K562 (cell line): ENCODE results near the gene LYPD4. TPM values are rescaled to one million over a fixed set of nuclear protein-coding genes. Genes with fewer than 3 reads are reported as not detected.
A peak's percentile ranks its signal among the peaks of the same experiment; 100 is the strongest.

Experiments used
- ATAC-seq: fragments of 200-7000 bp; cut with Tn5 transposase; 3 replicates; pipeline ENCODE4 v1.9.1; 2020; ENCODE audit warnings: moderate library complexity
- BruUV-seq: library from RNA; stranded (reverse); fragments of 400-500 nt; replicated peaks from 2 replicates; lab custom pipeline; 2021; lab: Mats Ljungman, UMichigan
- CTCF ChIA-PET: fragments of 300-600 bp; formaldehyde crosslinking; extraction: SDS; loops from one replicate; lab custom pipeline; 2021; ENCODE audit warnings: low intra/inter-chr PET ratio; lab: Yijun Ruan, JAX
- POLR2A ChIA-PET: fragments of 300-600, 350-650 bp; sonication (Branson Sonifier 250); formaldehyde crosslinking; extraction: SDS; loops from one replicate; lab custom pipeline; 2021; ENCODE audit warnings: antibody characterized with exemption, inconsistent platforms; lab: Yijun Ruan, JAX
- DNase-seq, 4 experiments: peaks; one replicate each; pipeline versions ENCODE4 v3.0.0 to v3.0.0-alpha.2; 2011 to 2018; ENCODE audit warnings: low spot score in 3 of 4, mixed read lengths in 3 of 4; ENCODE audit errors: extremely low read depth in 1 of 4
- FAIRE-seq: peaks from 2 replicates; lab custom pipeline; 2011; peaks lifted over from hg19 to GRCh38; lab: Jason Lieb, UNC
- H2AFZ ChIP-seq: 2 replicates; pipeline ENCODE4 v1.6.0; 2011; ENCODE audit warnings: low read depth, low read length, control low read depth, inconsistent platforms
- H3K27ac ChIP-seq: fragments of 200-600 bp; 3 replicates; pipeline ENCODE4 v1.8.0; 2011; ENCODE audit warnings: low read depth, mild to moderate bottlenecking, control low read depth, inconsistent platforms, low read length, moderate library complexity, mixed read lengths; ENCODE audit errors: extremely low read depth
- H3K27me3 ChIP-seq, 2 experiments: fragments of 300-600 bp in 1 of 2; 2 replicates in 1 of 2; 3 replicates in 1 of 2; pipeline versions ENCODE4 v1.6.0 to v1.8.0; 2011; ENCODE audit warnings: inconsistent platforms in 2 of 2, low read length in 2 of 2, mild to moderate bottlenecking in 1 of 2, mixed read lengths in 1 of 2, moderate library complexity in 1 of 2; ENCODE audit not compliant: control insufficient read depth in 2 of 2, insufficient read depth in 2 of 2
- H3K36me3 ChIP-seq: fragments of 300-600 bp; 3 replicates; pipeline ENCODE4 v1.8.0; 2011; ENCODE audit warnings: mild to moderate bottlenecking, low read length, inconsistent platforms; ENCODE audit not compliant: control insufficient read depth, insufficient read depth
- H3K4me1 ChIP-seq, 2 experiments: fragments of 200-600 bp in 1 of 2; replicated peaks in 1 of 2; 2 replicates in 1 of 2; 3 replicates in 1 of 2; pipeline versions ENCODE4 v1.5.1 to v1.8.0; 2011; ENCODE audit warnings: inconsistent platforms in 2 of 2, low read length in 2 of 2, mild to moderate bottlenecking in 1 of 2, mixed read lengths in 1 of 2, moderate library complexity in 1 of 2; ENCODE audit not compliant: control insufficient read depth in 2 of 2, insufficient read depth in 2 of 2
- H3K4me2 ChIP-seq: 2 replicates; pipeline ENCODE4 v1.6.1; 2011; ENCODE audit warnings: low read length, control low read depth, inconsistent platforms, mixed read lengths; ENCODE audit not compliant: insufficient read depth
- H3K4me3 ChIP-seq: fragments of 200-600 bp; sonication (generic), shearing (Covaris generic); 2 replicates; pipeline ENCODE4 v1.5.1; 2016; ENCODE audit warnings: control low read depth, inconsistent platforms
- H3K79me2 ChIP-seq: fragments of 200-600 bp; 3 replicates; pipeline ENCODE4 v1.8.0; 2011; ENCODE audit warnings: low read length, inconsistent platforms; ENCODE audit not compliant: control insufficient read depth, insufficient read depth
- H3K9ac ChIP-seq, 2 experiments: 2 replicates each; pipeline versions ENCODE4 v1.6.0 to v1.6.1; 2011; ENCODE audit warnings: low read depth in 2 of 2, low read length in 2 of 2, control low read depth in 1 of 2, inconsistent platforms in 1 of 2, mild to moderate bottlenecking in 1 of 2, mixed read lengths in 1 of 2; ENCODE audit not compliant: insufficient read depth in 1 of 2
- H3K9me1 ChIP-seq: one replicate; pipeline ENCODE4 v1.6.0; 2011; ENCODE audit warnings: inconsistent platforms, mild to moderate bottlenecking, low read length, moderate library complexity; ENCODE audit not compliant: control insufficient read depth, insufficient read depth
- H3K9me3 ChIP-seq: replicated peaks from 2 replicates; pipeline ENCODE4 v1.5.1; 2011; ENCODE audit warnings: low read depth, low read length, inconsistent platforms; ENCODE audit not compliant: control insufficient read depth, insufficient read depth
- H4K20me1 ChIP-seq: replicated peaks from 2 replicates; pipeline ENCODE4 v1.6.1; 2011; ENCODE audit warnings: low read length, inconsistent platforms, mixed read lengths; ENCODE audit not compliant: control insufficient read depth, insufficient read depth
- CHD4 ChIP-seq: fragments of 200-600 bp; sonication (generic); IDR thresholded peaks from 3 replicates; pipeline ENCODE4 v1.6.1; 2012; ENCODE audit warnings: low read depth, mild to moderate bottlenecking, mixed read lengths, low read length, inconsistent platforms; ENCODE audit not compliant: insufficient read depth, insufficient replicate concordance, poor library complexity, severe bottlenecking
- DDX20 ChIP-seq: fragments of 450-650 bp; IDR thresholded peaks from 2 replicates; pipeline ENCODE4 v1.6.1; 2016; ENCODE audit warnings: missing genetic modification characterization, low read depth, mild to moderate bottlenecking, missing compliant biosample characterization, moderate library complexity
- EWSR1 ChIP-seq: fragments of 450-650 bp; IDR thresholded peaks from 2 replicates; pipeline ENCODE4 v1.6.1; 2018; ENCODE audit warnings: borderline replicate concordance, mild to moderate bottlenecking, low read depth, moderate library complexity; ENCODE audit not compliant: partially characterized antibody
- STAG1 ChIP-seq: sonication (generic); formaldehyde crosslinking; IDR thresholded peaks from 2 replicates; pipeline ENCODE4 v1.5.0; 2020; ENCODE audit warnings: missing genetic modification reagents, borderline replicate concordance
- ZBTB7A ChIP-seq: IDR thresholded peaks from 2 replicates; pipeline ENCODE4 v1.6.1; 2011; ENCODE audit warnings: low read depth, mild to moderate bottlenecking, low read length, moderate library complexity, borderline replicate concordance; ENCODE audit not compliant: control insufficient read depth
- ZNF282 ChIP-seq: sonication (generic); formaldehyde crosslinking; IDR thresholded peaks from 2 replicates; pipeline ENCODE4 v1.8.1; 2023; ENCODE audit warnings: missing genetic modification reagents
- ZNF57 ChIP-seq: fragments of 450-650 bp; formaldehyde crosslinking; IDR thresholded peaks from 2 replicates; pipeline ENCODE4 v1.4.0; 2020; ENCODE audit warnings: mild to moderate bottlenecking, moderate library complexity
- WGBS: fragments of 100-300 bp; shearing (Covaris generic); methylation state at CpG from one replicate; pipeline ENCODE4 v1.1.6; 2016; ENCODE audit warnings: low coverage, mixed read lengths; ENCODE audit not compliant: insufficient coverage; ENCODE audit errors: missing lambda C conversion rate; 5-methylcytosine and 5-hydroxymethylcytosine counted together
- in situ Hi-C: fragments of 300-500 bp; cut with MboI; formaldehyde crosslinking; loops from 4 replicates; pipeline ENCODE4 v1.15.0; 2018; ENCODE audit warnings: inconsistent platforms, mixed read lengths
- intact Hi-C: fragments of 100-400 bp; cut with micrococcal nuclease; formaldehyde crosslinking; loops from 2 replicates; pipeline ENCODE4 v1.14.2; 2022
- polyA plus RNA-seq, 8 experiments: library from polyadenylated mRNA; depleted of rRNA in 4 of 8; stranded (reverse) in 5 of 8; unstranded in 3 of 8; fragments of >200 nt; fragmentation: Nextera tagmentation in 2 of 8; fragmentation: Illumina TruSeq in 1 of 8; extraction: Ambion mirVana in 2 of 8; extraction: Trizol in 1 of 8; gene quantifications; 2 replicates each; pipeline versions ENCODE4 v1.2.1 to v1.2.3, GENCODE V29; 2011 to 2014; ENCODE audit warnings: inconsistent platforms in 1 of 8, missing spikeins in 1 of 8
- total RNA-seq, 7 experiments: library from RNA; depleted of rRNA in 6 of 7; stranded (reverse); fragments of >200 nt in 6 of 7; fragmentation: Illumina TruSeq in 2 of 7; extraction: Trizol in 2 of 7; gene quantifications; 2 replicates each; pipeline versions ENCODE4 v1.2.1 to v1.2.3, GENCODE V29; 2011 to 2021; ENCODE audit warnings: low replicate concordance in 1 of 7
- TF ChIP-seq, protein P1 (sequence below): sonication (generic); formaldehyde crosslinking; IDR thresholded peaks from 2 replicates; pipeline ENCODE4 v1.8.0; 2022; ENCODE audit warnings: missing genetic modification reagents, mild to moderate bottlenecking, moderate library complexity, borderline replicate concordance

The LYPD4 gene
- total and polyA plus RNA-seq, 9 of the 15 experiments (the other 6 are each of a cell fraction or from before 2014, with no cell fraction given) = 0.11 TPM; not detected in 8

- intact Hi-C loops = no loop called here
- no peaks in the 10 kb centered on the region for H3K9me3 ChIP-seq
- TF ChIP-seq STAG1 (no peak), ZBTB7A (peak; percentile 48; the same call in 1 of the 2 replicates), DDX20 (tag) (no peak), CHD4 (no peak), ZNF282 (no peak), EWSR1 (no peak), ZNF57 (no peak)
- TF ChIP-seq, protein P1, sequence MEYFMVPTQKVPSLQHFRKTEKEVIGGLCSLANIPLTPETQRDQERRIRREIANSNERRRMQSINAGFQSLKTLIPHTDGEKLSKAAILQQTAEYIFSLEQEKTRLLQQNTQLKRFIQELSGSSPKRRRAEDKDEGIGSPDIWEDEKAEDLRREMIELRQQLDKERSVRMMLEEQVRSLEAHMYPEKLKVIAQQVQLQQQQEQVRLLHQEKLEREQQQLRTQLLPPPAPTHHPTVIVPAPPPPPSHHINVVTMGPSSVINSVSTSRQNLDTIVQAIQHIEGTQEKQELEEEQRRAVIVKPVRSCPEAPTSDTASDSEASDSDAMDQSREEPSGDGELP (CRISPR knock-in tag) = no peak
- no peak for FAIRE-seq
- no peaks in the 10 kb centered on the region for H3K9me1 ChIP-seq
- ChIA-PET POLR2A (no interaction called here), CTCF (no interaction called here)
- H3K9ac ChIP-seq = peak overlapping the region in 1 of 2 experiments; percentile 36; a peak in 2 of 4 replicates
- no peaks in the 10 kb centered on the region for H3K36me3 ChIP-seq
- ATAC-seq = no peak
- no TSS peak for BruUV-seq
- H3K4me2 ChIP-seq = no peak overlapping the region
- no peak overlapping the region for H3K27ac ChIP-seq
- DNase-seq = no peak
- H3K27me3 ChIP-seq = no peaks in the 10 kb centered on the region
- 83% methylated on average over 20 of the region's 21 CpGs for WGBS
- H3K4me3 ChIP-seq = no peak overlapping the region
- peaks cover 8% of the 10 kb centered on the region; the same call in 1 of the 3 replicates for H3K79me2 ChIP-seq
- in situ Hi-C loops = no loop called here
- H3K4me1 ChIP-seq = peaks cover 34 to 63% of the 10 kb centered on the region in 2 experiments
- no peak overlapping the region for H2AFZ ChIP-seq
- H4K20me1 ChIP-seq = no peaks in the 10 kb centered on the region
Observed at GRCh38 chr19:41879080-41879479, 34.6 kb upstream of the LYPD4 start.
